Adrenal gland (tissue), 12 donors: Measurements from ENCODE around the gene HOXD11. TPM values are rescaled to one million over a fixed set of nuclear protein-coding genes. Genes with fewer than 3 reads are reported as not detected.

Source experiments
- DNase-seq, 7 donors: peaks; one replicate each; pipeline ENCODE4 v3.0.0-alpha.2; 2019 to 2020
- H3K27ac ChIP-seq, 5 donors: fragments of 200-600 bp; sonication (generic) in 4 of 5; 1 replicate in 3 of 5; 2 replicates in 2 of 5; pipeline versions ENCODE4 v1.5.1 to v1.8.0; 2016 to 2020; ENCODE audit warnings: mild to moderate bottlenecking in 1 of 5
- H3K27me3 ChIP-seq: fragments of 200-600 bp; 2 replicates; pipeline ENCODE4 v1.8.0; 2021
- H3K36me3 ChIP-seq, 2 donors: fragments of 200-600 bp; replicated peaks in 1 of 2; 1 replicate in 1 of 2; 2 replicates in 1 of 2; pipeline versions ENCODE4 v1.5.1 to v1.8.0; 2018 to 2022
- H3K4me1 ChIP-seq, 2 donors: fragments of 200-600 bp; replicated peaks in 1 of 2; 1 replicate in 1 of 2; 2 replicates in 1 of 2; pipeline versions ENCODE4 v1.5.1 to v1.8.0; 2018 to 2021
- H3K4me3 ChIP-seq, 4 donors: fragments of 200-600 bp; sonication (generic) in 3 of 4; one replicate each; pipeline ENCODE4 v1.5.1; 2016 to 2018
- H3K9me3 ChIP-seq, 3 donors: fragments of 200-600 bp; sonication (generic) in 1 of 3; replicated peaks in 1 of 3; 1 replicate in 2 of 3; 2 replicates in 1 of 3; pipeline versions ENCODE4 v1.5.1 to v1.8.0; 2016 to 2021
- POLR2A ChIP-seq, 2 donors: fragments of 450-650 bp; IDR thresholded peaks; one replicate each; pipeline ENCODE4 v1.6.1; 2017; ENCODE audit warnings: antibody characterized with exemption in 2 of 2, mild to moderate bottlenecking in 2 of 2, moderate library complexity in 1 of 2
- WGBS, 4 donors: extraction: QIAGEN DNeasy Blood & Tissue Kit in 2 of 4; methylation state at CpG; one replicate each; pipeline versions ENCODE4 v1.1.5 to v1.1.7; 2013 to 2017; 5-methylcytosine and 5-hydroxymethylcytosine counted together
- intact Hi-C, 2 donors: fragments of 100-400 bp; cut with DNase I; formaldehyde crosslinking; loops; one replicate each; pipeline versions ENCODE4 v1.14.1 to v1.15.0; 2022 to 2023
- polyA plus RNA-seq, 3 donors: library from polyadenylated mRNA; stranded (reverse); fragments of 200-250 nt in 2 of 3; fragments of 350-450 nt in 1 of 3; fragmentation: Illumina TruSeq in 1 of 3; extraction: RNeasy Lipid Tissue Mini Kit (QIAGEN cat#74804) in 1 of 3; gene quantifications; one replicate each; pipeline ENCODE4 v1.2.3, GENCODE V29; 2013 to 2014
- total RNA-seq, 9 donors: library from RNA; depleted of rRNA in 4 of 9; stranded (reverse); fragments of >200 nt in 4 of 9; fragments of 120-200 nt in 1 of 9; fragmentation: NEBNext Ultra II Directional in 1 of 9; extraction: Animal tissue kit (Norgen Biotek cat#: 25700) in 1 of 9; gene quantifications; one replicate each; pipeline versions ENCODE4 v1.1.0 to v1.2.4, GENCODE V29; 2013 to 2023
- TF ChIP-seq, protein P1 (sequence below), 6 experiments: fragments of 450-650 bp in 4 of 6; fragments of 200-600 bp in 2 of 6; sonication (generic) in 1 of 6; IDR thresholded peaks; 1 replicate in 5 of 6; 2 replicates in 1 of 6; pipeline versions ENCODE4 v1.5.1 to v1.8.0; 2016 to 2021; ENCODE audit warnings: antibody characterized with exemption in 6 of 6, mild to moderate bottlenecking in 2 of 6, moderate library complexity in 1 of 6
- donor health status: healthy with polysubstance abuse.
- donor health status: Bipolar disorder and iron deficiency.
- donor health status: DM: yes; HTN: yes; CAD: no.
- donor health status: DM: no; HTN: no; CAD: no.
- donor health status: DM: no; HTN: no; CAD: no.
- donor health status: DM: yes; HTN: yes; CAD: no.

HOXD11 gene
- total and polyA plus RNA-seq, 12 donors: not detected

DNA sequence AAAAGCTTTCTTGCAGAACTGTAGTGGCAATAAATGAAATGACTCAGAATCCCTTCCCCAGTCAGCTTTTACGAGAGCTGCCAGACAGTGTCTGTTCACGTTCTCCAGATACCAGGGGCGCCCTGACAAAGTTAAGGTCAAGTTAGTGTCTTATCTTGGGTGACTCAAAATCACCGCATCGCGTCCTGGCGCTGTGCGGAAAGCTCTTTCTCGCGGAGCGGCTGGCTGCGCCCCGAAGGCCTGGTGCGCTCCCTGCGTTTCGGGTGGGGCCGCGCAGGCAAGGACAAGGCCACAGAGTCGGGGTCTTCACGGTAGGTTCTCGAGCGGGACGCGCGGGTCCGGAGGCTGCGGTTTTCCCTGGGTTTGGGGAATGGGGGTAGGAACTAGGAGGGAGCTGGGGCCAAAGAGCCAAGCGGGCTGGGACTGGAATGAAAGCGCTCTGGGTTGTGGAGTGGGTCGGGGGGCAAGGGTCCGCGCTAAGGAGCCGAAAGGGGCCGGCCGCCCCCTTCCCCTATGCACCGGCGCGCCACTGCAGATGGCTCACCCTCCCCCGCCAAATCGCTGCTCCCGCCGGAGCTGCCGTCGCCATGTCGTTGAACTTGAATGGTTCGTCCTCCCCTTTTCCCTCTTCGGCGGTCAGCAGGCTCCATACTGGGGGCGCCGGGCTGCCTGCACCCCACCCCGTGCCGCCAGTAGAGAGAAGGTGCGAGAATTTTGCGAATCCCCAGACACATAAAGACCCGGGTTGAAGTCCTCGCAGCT, 2.6 kb upstream of the HOXD11 start:
- Histone ChIP-seq H3K9me3 (no peaks in the 10 kb centered on the region), H3K27me3 (peaks cover 96% of the 10 kb centered on the region), H3K4me1 (peaks cover 7 to 19% of the 10 kb centered on the region in 2 donors), H3K36me3 (no peaks in the 10 kb centered on the region), H3K27ac (no peak overlapping the region), H3K4me3 (no peak overlapping the region)
- WGBS, 4 donors: 4 to 13% (median 8%) methylated on average over 26 to 56 of the region's 56 CpGs
- intact Hi-C loops: no loop called here
- peak in 6 of 7 donors; percentile 55 to 82 (median 64) for DNase-seq
- TF ChIP-seq, protein P1, sequence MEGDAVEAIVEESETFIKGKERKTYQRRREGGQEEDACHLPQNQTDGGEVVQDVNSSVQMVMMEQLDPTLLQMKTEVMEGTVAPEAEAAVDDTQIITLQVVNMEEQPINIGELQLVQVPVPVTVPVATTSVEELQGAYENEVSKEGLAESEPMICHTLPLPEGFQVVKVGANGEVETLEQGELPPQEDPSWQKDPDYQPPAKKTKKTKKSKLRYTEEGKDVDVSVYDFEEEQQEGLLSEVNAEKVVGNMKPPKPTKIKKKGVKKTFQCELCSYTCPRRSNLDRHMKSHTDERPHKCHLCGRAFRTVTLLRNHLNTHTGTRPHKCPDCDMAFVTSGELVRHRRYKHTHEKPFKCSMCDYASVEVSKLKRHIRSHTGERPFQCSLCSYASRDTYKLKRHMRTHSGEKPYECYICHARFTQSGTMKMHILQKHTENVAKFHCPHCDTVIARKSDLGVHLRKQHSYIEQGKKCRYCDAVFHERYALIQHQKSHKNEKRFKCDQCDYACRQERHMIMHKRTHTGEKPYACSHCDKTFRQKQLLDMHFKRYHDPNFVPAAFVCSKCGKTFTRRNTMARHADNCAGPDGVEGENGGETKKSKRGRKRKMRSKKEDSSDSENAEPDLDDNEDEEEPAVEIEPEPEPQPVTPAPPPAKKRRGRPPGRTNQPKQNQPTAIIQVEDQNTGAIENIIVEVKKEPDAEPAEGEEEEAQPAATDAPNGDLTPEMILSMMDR (IDR thresholded peaks at IDR 0.05): no peak
- no peak for TF ChIP-seq POLR2A (IDR thresholded peaks at IDR 0.05)

DNA sequence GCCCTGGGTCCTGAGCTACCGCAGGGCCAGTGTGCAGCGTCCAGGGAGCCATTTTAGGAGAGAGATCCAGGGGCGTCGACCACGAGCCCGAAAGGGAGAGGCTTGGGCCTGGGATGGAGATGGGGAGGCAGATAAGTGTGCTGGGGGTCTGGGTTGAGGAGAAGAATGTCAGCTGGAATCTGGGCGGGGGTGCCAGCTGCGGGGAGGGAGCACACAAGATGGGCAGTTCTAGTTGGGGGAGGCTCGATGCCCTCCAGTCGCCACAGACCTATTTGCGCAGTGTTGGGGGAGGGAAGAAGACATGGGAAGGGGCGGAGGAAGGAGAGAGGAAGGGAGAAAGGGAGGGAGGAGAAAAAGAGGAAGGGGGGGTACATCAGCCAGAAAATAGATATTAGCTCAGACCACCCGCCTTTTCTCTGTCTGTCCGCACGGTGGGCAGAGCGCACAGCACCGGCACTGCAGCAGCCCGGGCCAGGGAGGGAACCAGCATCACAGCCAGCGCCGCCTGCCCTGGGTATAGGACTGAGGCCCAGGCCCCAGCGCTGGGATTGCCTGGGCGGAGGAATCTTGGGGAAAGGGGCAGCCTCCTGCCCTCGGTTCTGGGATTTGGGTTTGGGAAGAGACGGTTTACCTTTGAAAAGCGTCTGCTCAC, 1.9 kb upstream of the HOXD11 start:
- Histone ChIP-seq H3K4me1 (peaks cover 7 to 19% of the 10 kb centered on the region in 2 donors), H3K4me3 (no peak overlapping the region), H3K27me3 (peaks cover 96% of the 10 kb centered on the region), H3K27ac (no peak overlapping the region), H3K9me3 (no peaks in the 10 kb centered on the region), H3K36me3 (no peaks in the 10 kb centered on the region)
- intact Hi-C loops: no loop called here
- no peak for DNase-seq
- WGBS, 4 donors: 16 to 30% (median 26%) methylated on average over 22 to 25 of the region's 25 CpGs
- TF ChIP-seq, protein P1 (IDR thresholded peaks at IDR 0.05): no peak
- TF ChIP-seq POLR2A (IDR thresholded peaks at IDR 0.05): no peak

DNA sequence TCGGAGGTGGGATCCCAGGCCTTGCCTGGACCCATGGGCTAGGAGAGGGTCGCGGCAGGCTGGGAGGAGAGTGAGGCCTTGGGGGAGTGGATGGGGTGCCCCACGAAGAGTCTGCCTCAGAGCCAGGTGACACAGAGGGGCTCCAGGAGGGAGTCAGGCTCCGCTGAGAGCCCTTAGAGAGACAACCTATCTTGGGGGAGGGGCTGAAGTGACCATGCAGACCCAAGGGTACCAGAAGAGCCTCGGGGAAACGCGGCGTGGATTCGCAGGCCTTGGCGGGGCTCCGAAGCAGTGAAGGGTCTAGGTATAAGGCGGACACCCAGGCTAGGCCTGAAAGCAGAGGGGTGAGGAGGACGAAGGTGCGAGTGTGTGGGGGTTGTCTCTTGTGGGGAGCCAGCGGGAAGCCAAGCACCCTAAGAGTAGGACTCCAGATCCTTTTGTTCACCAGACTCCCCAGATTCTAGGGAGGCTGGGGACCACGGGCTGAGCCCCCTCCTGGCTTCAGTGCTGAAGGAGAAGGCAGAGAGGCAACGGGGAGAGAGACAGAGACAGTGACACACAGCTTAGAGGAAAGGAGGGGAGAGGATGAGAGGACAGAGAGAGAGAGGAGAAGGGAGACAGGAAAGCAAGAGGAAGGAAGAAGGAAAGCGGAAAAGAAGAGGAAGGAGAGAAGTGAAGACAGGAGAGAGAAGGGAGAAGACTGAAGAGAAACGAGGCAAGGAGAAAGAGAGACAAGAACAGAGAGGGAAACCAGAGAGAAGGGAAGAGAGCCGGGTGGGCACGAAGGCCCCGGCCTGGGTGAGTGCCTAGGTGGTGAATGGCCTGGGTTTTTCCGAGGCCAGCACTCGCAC, 1.1 kb upstream of the HOXD11 start:
- Histone ChIP-seq H3K4me3 (no peak overlapping the region), H3K36me3 (no peaks in the 10 kb centered on the region), H3K27me3 (peaks cover 96% of the 10 kb centered on the region), H3K27ac (no peak overlapping the region), H3K4me1 (peaks cover 7 to 19% of the 10 kb centered on the region in 2 donors), H3K9me3 (no peaks in the 10 kb centered on the region)
- TF ChIP-seq POLR2A (IDR thresholded peaks at IDR 0.05): no peak
- TF ChIP-seq, protein P1 (IDR thresholded peaks at IDR 0.05): no peak
- 29 to 42% (median 37%) methylated on average over 22 to 25 of the region's 25 CpGs for WGBS, 4 donors
- no peak for DNase-seq
- intact Hi-C loops: no loop called here

DNA sequence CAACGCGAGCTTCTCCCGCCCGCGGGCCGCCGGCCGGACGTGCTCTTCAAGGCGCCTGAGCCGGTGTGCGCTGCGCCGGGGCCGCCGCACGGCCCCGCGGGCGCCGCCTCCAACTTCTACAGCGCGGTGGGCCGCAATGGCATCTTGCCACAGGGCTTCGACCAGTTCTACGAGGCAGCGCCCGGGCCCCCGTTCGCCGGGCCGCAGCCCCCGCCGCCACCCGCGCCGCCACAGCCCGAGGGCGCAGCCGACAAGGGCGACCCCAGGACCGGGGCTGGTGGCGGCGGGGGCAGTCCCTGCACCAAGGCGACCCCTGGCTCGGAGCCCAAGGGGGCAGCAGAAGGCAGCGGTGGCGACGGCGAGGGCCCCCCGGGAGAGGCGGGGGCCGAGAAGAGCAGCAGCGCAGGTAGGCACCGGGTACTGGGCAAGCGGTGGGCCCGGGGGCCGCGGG, 676 bp downstream of the HOXD11 start:
- TF ChIP-seq, protein P1 (IDR thresholded peaks at IDR 0.05): no peak
- TF ChIP-seq POLR2A (IDR thresholded peaks at IDR 0.05): no peak
- Histone ChIP-seq H3K27ac (no peak overlapping the region), H3K4me1 (peaks cover 7 to 19% of the 10 kb centered on the region in 2 donors), H3K27me3 (peaks cover 96% of the 10 kb centered on the region), H3K36me3 (no peaks in the 10 kb centered on the region), H3K4me3 (no peak overlapping the region), H3K9me3 (no peaks in the 10 kb centered on the region)
- intact Hi-C loops: no loop called here
- 0 to 2% (median 2%) methylated on average over 3 to 59 of the region's 59 CpGs; no CpG with 5 or more reads in 1 of the 4 donors for WGBS, 4 donors
- DNase-seq: peak in 1 of 7 donors; percentile 12
